Stimulated activated naive CD8-positive, alpha-beta T cell treated with anti-CD3 and anti-CD28 coated beads, Interleukin-15, amount 100 ng/mL, for 72 hours (primary cell): Measurements from ENCODE around the gene NAMPT.
A peak's percentile ranks its signal among the peaks of the same experiment; 100 is the strongest.

Experiments used
- ATAC-seq: fragments of 150-1000 bp; cut with Tn5 transposase; 2 replicates; pipeline ENCODE4 v1.10.0; 2021; ENCODE audit warnings: mild to moderate bottlenecking, moderate library complexity
- DNase-seq, 2 donors: peaks; one replicate each; pipeline ENCODE4 v3.0.0; 2021 to 2022
- H3K27ac Mint-ChIP-seq, 2 donors: one replicate each; pipeline ENCODE4 v1.8.0; 2022; ENCODE audit warnings: mild to moderate bottlenecking in 2 of 2, mixed read lengths in 2 of 2, moderate library complexity in 2 of 2
- H3K27me3 Mint-ChIP-seq: one replicate; pipeline ENCODE4 v1.8.0; 2022; ENCODE audit warnings: mixed read lengths
- H3K4me1 Mint-ChIP-seq: one replicate; pipeline ENCODE4 v1.8.0; 2022; ENCODE audit warnings: mild to moderate bottlenecking, mixed read lengths
- H3K4me3 Mint-ChIP-seq, 2 donors: one replicate each; pipeline ENCODE4 v1.8.0; 2022; ENCODE audit warnings: mild to moderate bottlenecking in 2 of 2, mixed read lengths in 2 of 2, moderate library complexity in 1 of 2
- H3K9me3 Mint-ChIP-seq, 2 donors: one replicate each; pipeline ENCODE4 v1.8.0; 2022; ENCODE audit warnings: mixed read lengths in 2 of 2

Gene NAMPT

GRCh38 chr7:106206826-106207541 lies 77.8 kb downstream of the NAMPT start:
- H3K4me1 Mint-ChIP-seq = peaks cover 10% of the 10 kb centered on the region
- no peak overlapping the region for H3K4me3 Mint-ChIP-seq
- H3K27ac Mint-ChIP-seq = peak overlapping the region in 1 of 2 donors; percentile 67
- H3K9me3 Mint-ChIP-seq = peaks cover 0 to 22% of the 10 kb centered on the region in 2 donors
- H3K27me3 Mint-ChIP-seq = peaks cover 45% of the 10 kb centered on the region
- no peak for DNase-seq
- no peak for ATAC-seq

- no peak for ATAC-seq
- peaks cover 0 to 22% of the 10 kb centered on the region in 2 donors for H3K9me3 Mint-ChIP-seq
These were observed 79.1 kb downstream of the NAMPT start for GRCh38 chr7:106205621-106206222.

GRCh38 chr7:106203473-106203872 lies 81.3 kb downstream of the NAMPT start:
- H3K27me3 Mint-ChIP-seq = peaks cover 36% of the 10 kb centered on the region
- no peak for DNase-seq
- no peak for ATAC-seq
- peaks cover 0 to 7% of the 10 kb centered on the region in 2 donors for H3K9me3 Mint-ChIP-seq
- H3K4me3 Mint-ChIP-seq = no peak overlapping the region
- H3K27ac Mint-ChIP-seq = no peak overlapping the region
- peaks cover 10% of the 10 kb centered on the region for H3K4me1 Mint-ChIP-seq

More at GRCh38 chr7:106205621-106206222, 79.1 kb downstream of the NAMPT start:
- no peak for DNase-seq
- Mint-ChIP-seq H3K4me3 (no peak overlapping the region), H3K27ac (no peak overlapping the region), H3K27me3 (peaks cover 41% of the 10 kb centered on the region), H3K4me1 (peaks cover 10% of the 10 kb centered on the region)

GRCh38 chr7:106201164-106201563 lies 83.6 kb downstream of the NAMPT start:
- ATAC-seq (no peak), DNase-seq (no peak)
- no peak overlapping the region for H3K4me3 Mint-ChIP-seq
- H3K27me3 Mint-ChIP-seq = peaks cover 25% of the 10 kb centered on the region
- peaks cover 10% of the 10 kb centered on the region for H3K4me1 Mint-ChIP-seq
- no peak overlapping the region for H3K27ac Mint-ChIP-seq
- H3K9me3 Mint-ChIP-seq = no peaks in the 10 kb centered on the region

- H3K9me3 Mint-ChIP-seq = no peaks in the 10 kb centered on the region
- ATAC-seq (no peak), DNase-seq (no peak)
- peaks cover 29% of the 10 kb centered on the region for H3K27me3 Mint-ChIP-seq
- H3K4me1 Mint-ChIP-seq = peaks cover under 1% of the 10 kb centered on the region
- no peak overlapping the region for H3K27ac Mint-ChIP-seq
- no peak overlapping the region for H3K4me3 Mint-ChIP-seq
These were observed 84.9 kb downstream of the NAMPT start for GRCh38 chr7:106199813-106200364.

GRCh38 chr7:106199024-106199423 lies 85.8 kb downstream of the NAMPT start:
- Mint-ChIP-seq H3K4me1 (no peaks in the 10 kb centered on the region), H3K4me3 (no peak overlapping the region), H3K9me3 (no peaks in the 10 kb centered on the region), H3K27ac (no peak overlapping the region), H3K27me3 (peaks cover 31% of the 10 kb centered on the region)
- DNase-seq (no peak), ATAC-seq (no peak)
